HepG2 (cell line): ENCODE measurements around the gene MBIP. TPM values are rescaled to one million over a fixed set of nuclear protein-coding genes. Genes with fewer than 3 reads are reported as not detected.

Experiments used
- BHLHE40 ChIP-seq: IDR thresholded peaks from 2 replicates; pipeline ENCODE4 v1.6.1; 2011; ENCODE audit warnings: low read length, improper control_type of control experiment
- HMGXB4 ChIP-seq, 2 experiments: sonication (generic) in 1 of 2; formaldehyde crosslinking in 1 of 2; IDR thresholded peaks; 2 replicates each; pipeline versions ENCODE4 v1.4.0 to v1.6.1; 2018 to 2020; ENCODE audit warnings: missing genetic modification reagents in 2 of 2, borderline replicate concordance in 1 of 2, low read depth in 1 of 2, mild to moderate bottlenecking in 1 of 2, missing biosample characterization in 1 of 2
- HOXA9 ChIP-seq: sonication (generic); formaldehyde crosslinking; IDR thresholded peaks from 2 replicates; pipeline ENCODE4 v1.8.1; 2022; ENCODE audit warnings: missing genetic modification reagents, mild to moderate bottlenecking, moderate library complexity, borderline replicate concordance
- IRF2 ChIP-seq: IDR thresholded peaks from 2 replicates; pipeline ENCODE4 v1.6.1; 2018; ENCODE audit warnings: missing genetic modification reagents, missing compliant biosample characterization
- KLF16 ChIP-seq, 2 experiments: sonication (generic) in 1 of 2; formaldehyde crosslinking in 1 of 2; IDR thresholded peaks; 2 replicates each; pipeline versions ENCODE4 v1.6.1 to v1.8.0; 2016 to 2023; ENCODE audit warnings: missing genetic modification reagents in 2 of 2, missing compliant biosample characterization in 1 of 2
- MLX ChIP-seq: IDR thresholded peaks from 2 replicates; pipeline ENCODE4 v1.6.1; 2016
- NFAT5 ChIP-seq: sonication (generic); formaldehyde crosslinking; IDR thresholded peaks from 2 replicates; pipeline ENCODE4 v1.4.0; 2020; ENCODE audit warnings: missing genetic modification reagents
- NR3C1 ChIP-seq: sonication (generic); formaldehyde crosslinking; IDR thresholded peaks from 2 replicates; pipeline ENCODE4 v1.4.0; 2020; ENCODE audit warnings: missing genetic modification reagents
- SMAD1 ChIP-seq: sonication (generic); formaldehyde crosslinking; IDR thresholded peaks from 2 replicates; pipeline ENCODE4 v1.4.0; 2020; ENCODE audit warnings: missing genetic modification reagents, low read depth, mild to moderate bottlenecking, borderline replicate concordance
- SP1 ChIP-seq, 2 experiments: fragments of 450-650 bp in 1 of 2; sonication (generic) in 1 of 2; formaldehyde crosslinking in 1 of 2; IDR thresholded peaks; 2 replicates each; pipeline versions ENCODE4 v1.4.0 to v1.6.1; 2016 to 2020; ENCODE audit warnings: missing genetic modification reagents in 1 of 2
- SSRP1 ChIP-seq: IDR thresholded peaks from 2 replicates; pipeline ENCODE4 v1.6.1; 2016; ENCODE audit warnings: control low read depth
- YY1 ChIP-seq: IDR thresholded peaks from 2 replicates; pipeline ENCODE4 v1.6.1; 2011; ENCODE audit warnings: low read length, low read depth, moderate library complexity, mild to moderate bottlenecking; ENCODE audit not compliant: insufficient read depth, insufficient replicate concordance
- ZFP62 ChIP-seq: sonication (generic); formaldehyde crosslinking; IDR thresholded peaks from 2 replicates; pipeline ENCODE4 v1.4.0; 2020; ENCODE audit warnings: missing genetic modification reagents
- ZIK1 ChIP-seq: sonication (generic); formaldehyde crosslinking; IDR thresholded peaks from 2 replicates; pipeline ENCODE4 v1.5.0; 2020; ENCODE audit warnings: mild to moderate bottlenecking, low read depth, missing genetic modification reagents, borderline replicate concordance
- ZKSCAN1 ChIP-seq: fragments of 150-350 bp; IDR thresholded peaks from 2 replicates; pipeline ENCODE4 v1.6.1; 2014; ENCODE audit warnings: low read length
- ZNF460 ChIP-seq: sonication (generic); formaldehyde crosslinking; IDR thresholded peaks from 2 replicates; pipeline ENCODE4 v1.5.1; 2020; ENCODE audit warnings: missing genetic modification reagents, mild to moderate bottlenecking, borderline replicate concordance
- ZNF501 ChIP-seq: sonication (generic); formaldehyde crosslinking; IDR thresholded peaks from 2 replicates; pipeline ENCODE4 v1.5.1; 2020; ENCODE audit warnings: mild to moderate bottlenecking, moderate library complexity, missing genetic modification reagents
- ZNF550 ChIP-seq: sonication (generic); formaldehyde crosslinking; IDR thresholded peaks from 2 replicates; pipeline ENCODE4 v1.4.0; 2020; ENCODE audit warnings: mild to moderate bottlenecking, missing genetic modification reagents, borderline replicate concordance
- ZNF556 ChIP-seq: sonication (generic); formaldehyde crosslinking; IDR thresholded peaks from 2 replicates; pipeline ENCODE4 v1.4.0; 2020; ENCODE audit warnings: mild to moderate bottlenecking, missing genetic modification reagents, borderline replicate concordance
- ZNF557 ChIP-seq: sonication (generic); formaldehyde crosslinking; IDR thresholded peaks from 2 replicates; pipeline ENCODE4 v1.4.0; 2020; ENCODE audit warnings: missing genetic modification reagents
- ZNF790 ChIP-seq: sonication (generic); formaldehyde crosslinking; IDR thresholded peaks from 2 replicates; pipeline ENCODE4 v1.8.0; 2022; ENCODE audit warnings: missing genetic modification reagents, mild to moderate bottlenecking, borderline replicate concordance
- ZSCAN21 ChIP-seq: sonication (generic); formaldehyde crosslinking; IDR thresholded peaks from 2 replicates; pipeline ENCODE4 v1.8.0; 2022; ENCODE audit warnings: mild to moderate bottlenecking, missing genetic modification reagents, moderate library complexity, borderline replicate concordance
- polyA plus RNA-seq, 8 experiments: library from polyadenylated mRNA; depleted of rRNA in 3 of 8; stranded (reverse) in 7 of 8; unstranded in 1 of 8; fragments of >200 nt; fragmentation: Illumina TruSeq in 4 of 8; extraction: Trizol in 4 of 8; gene quantifications; 2 replicates each; pipeline versions ENCODE4 v1.2.1 to v1.2.3, GENCODE V29; 2011 to 2016; ENCODE audit warnings: low read depth in 4 of 8, missing spikeins in 1 of 8, mixed read lengths in 1 of 8; ENCODE audit not compliant: insufficient read depth in 1 of 8
- total RNA-seq, 5 experiments: library from RNA; depleted of rRNA; stranded (reverse); fragments of >200 nt; fragmentation: Illumina TruSeq; extraction: Trizol; gene quantifications; 2 replicates each; pipeline ENCODE4 v1.2.3, GENCODE V29; 2016; ENCODE audit warnings: low read depth in 1 of 5

Gene MBIP
- total and polyA plus RNA-seq, 2 of the 13 experiments (the other 11 are each of a cell fraction or from before 2014, with no cell fraction given) = 48.1 to 48.6 TPM

GRCh38 chr14:36320200-36320896, at the start of gene MBIP (continued):
- TF ChIP-seq SMAD1 (CRISPR knock-in tag) (no peak), YY1 (peak; percentile 88), BHLHE40 (no peak), SP1 (IDR thresholded peaks at IDR 0.05) (no peak), SP1 (CRISPR knock-in tag; IDR thresholded peaks at IDR 0.05) (peak; percentile 83; the same call in 1 of the 2 replicates), ZNF790 (CRISPR knock-in tag) (no peak), IRF2 (CRISPR knock-in tag) (peak; percentile 71), SSRP1 (CRISPR knock-in tag) (0 out of 2 replicates have a peak, but pooled peaks have one; percentile 30), KLF16 (CRISPR knock-in tag; IDR thresholded peaks at IDR 0.05) (peak in 1 of 2 experiments; percentile 97; a peak in 2 of 4 replicates), ZNF460 (CRISPR knock-in tag) (no peak), HMGXB4 (CRISPR knock-in tag; IDR thresholded peaks at IDR 0.05; ENCODE audit: borderline replicate concordance in 1 of 2, low read depth in 1 of 2) (peak; percentile 90 to 98; a peak in 3 of 4 replicates), MLX (CRISPR knock-in tag) (0 out of 2 replicates have a peak, but pooled peaks have one; percentile 37), ZNF556 (CRISPR knock-in tag) (peak; percentile 95; the same call in 1 of the 2 replicates), NR3C1 (CRISPR knock-in tag) (no peak), ZFP62 (no peak), ZIK1 (peak; percentile 45), ZNF501 (CRISPR knock-in tag) (peak; percentile 97), ZNF557 (CRISPR knock-in tag) (0 out of 2 replicates have a peak, but pooled peaks have one; percentile 81), ZKSCAN1 (no peak), ZNF550 (CRISPR knock-in tag) (no peak), ZSCAN21 (CRISPR knock-in tag) (peak; percentile 91), HOXA9 (CRISPR knock-in tag) (peak; percentile 50; the same call in 1 of the 2 replicates), NFAT5 (CRISPR knock-in tag) (no peak)
